Panc1 (cell line): Measurements from ENCODE around the gene SHROOM2. TPM values are rescaled to one million over a fixed set of nuclear protein-coding genes. Genes with fewer than 3 reads are reported as not detected.

Source experiments
- ATAC-seq: fragments of 200-7000 bp; cut with Tn5 transposase; 2 replicates; pipeline ENCODE4 v1.9.1; 2020; ENCODE audit warnings: mild to moderate bottlenecking, moderate library complexity
- BruUV-seq: library from RNA; stranded (reverse); fragments of 400-500 nt; replicated peaks from 2 replicates; lab custom pipeline; 2021; lab: Mats Ljungman, UMichigan
- CTCF ChIA-PET: fragments of 300-600 bp; sonication (Branson Sonifier 250); formaldehyde crosslinking; loops from one replicate; lab custom pipeline; 2022; ENCODE audit warnings: antibody characterized with exemption; lab: Charles Lee
- POLR2A ChIA-PET: fragments of 300-600 bp; sonication (Branson Sonifier 250); formaldehyde crosslinking; loops from one replicate; lab custom pipeline; 2022; ENCODE audit warnings: antibody characterized with exemption; lab: Charles Lee
- DNase-seq: peaks from one replicate; pipeline ENCODE4 v3.0.0-alpha.2; 2010; ENCODE audit warnings: low read depth, low spot score
- H3K27ac ChIP-seq: 2 replicates; pipeline ENCODE4 v1.5.1; 2011; ENCODE audit warnings: mild to moderate bottlenecking, low read length, inconsistent platforms
- H3K27me3 ChIP-seq: fragments of 200-500 bp; sonication (Bioruptor generic); 2 replicates; pipeline ENCODE4 v1.6.0; 2014; ENCODE audit warnings: low read length, inconsistent platforms; ENCODE audit not compliant: control insufficient read depth, insufficient read depth
- H3K36me3 ChIP-seq: fragments of 200-500 bp; sonication (Bioruptor generic); 2 replicates; pipeline ENCODE4 v1.5.1; 2014; ENCODE audit warnings: inconsistent platforms, mild to moderate bottlenecking, low read length, moderate library complexity; ENCODE audit not compliant: control insufficient read depth, insufficient read depth
- H3K4me1 ChIP-seq: 2 replicates; pipeline ENCODE4 v1.5.1; 2011; ENCODE audit warnings: inconsistent platforms, mild to moderate bottlenecking, low read length, moderate library complexity; ENCODE audit not compliant: control insufficient read depth, insufficient read depth
- H3K4me3 ChIP-seq, 2 experiments: 2 replicates each; pipeline ENCODE4 v1.5.1; 2011 to 2012; ENCODE audit warnings: low read depth in 2 of 2, low read length in 2 of 2, mild to moderate bottlenecking in 2 of 2, inconsistent platforms in 1 of 2, moderate library complexity in 1 of 2
- H3K9me3 ChIP-seq: fragments of 200-500 bp; sonication (Bioruptor generic); 2 replicates; pipeline ENCODE4 v1.5.1; 2014; ENCODE audit warnings: low read depth, mild to moderate bottlenecking, inconsistent platforms, low read length, moderate library complexity; ENCODE audit not compliant: control insufficient read depth, insufficient read depth
- POLR2AphosphoS5 ChIP-seq: IDR thresholded peaks from 2 replicates; pipeline ENCODE4 v1.6.1; 2012; ENCODE audit warnings: mild to moderate bottlenecking, low read depth, low read length, moderate library complexity
- SIN3A ChIP-seq: IDR thresholded peaks from 2 replicates; pipeline ENCODE4 v1.6.1; 2012; ENCODE audit warnings: low read depth, mild to moderate bottlenecking, low read length, moderate library complexity, borderline replicate concordance; ENCODE audit not compliant: insufficient read depth
- in situ Hi-C: cut with HindIII; loops from 2 replicates; pipeline ENCODE4 v1.10.0; 2016; ENCODE audit warnings: low sequenced_read_pairs, low pct_unique_long_range_greater_than_20kb
- intact Hi-C: fragments of 100-400 bp; cut with micrococcal nuclease; formaldehyde crosslinking; loops from one replicate; pipeline ENCODE4 v1.10.0; 2022; ENCODE audit not compliant: unreplicated experiment
- total RNA-seq: library from RNA; stranded (reverse); gene quantifications from one replicate; pipeline ENCODE4 v1.2.1, GENCODE V29; 2021; ENCODE audit not compliant: unreplicated experiment
- TF ChIP-seq, protein P1 (sequence below), 2 experiments: IDR thresholded peaks; 2 replicates each; pipeline ENCODE4 v1.6.1; 2011 to 2012; ENCODE audit warnings: low read depth in 2 of 2, control low read depth in 1 of 2, low read length in 1 of 2, mild to moderate bottlenecking in 1 of 2, moderate library complexity in 1 of 2; ENCODE audit not compliant: insufficient read depth in 1 of 2
- TF ChIP-seq, protein P2 (sequence below): fragments of 450-650 bp; IDR thresholded peaks from 2 replicates; pipeline ENCODE4 v1.5.1; 2017; ENCODE audit warnings: mild to moderate bottlenecking

The SHROOM2 gene
- total RNA-seq, 1 experiment from 2014 or later, result 0.72 TPM

DNA sequence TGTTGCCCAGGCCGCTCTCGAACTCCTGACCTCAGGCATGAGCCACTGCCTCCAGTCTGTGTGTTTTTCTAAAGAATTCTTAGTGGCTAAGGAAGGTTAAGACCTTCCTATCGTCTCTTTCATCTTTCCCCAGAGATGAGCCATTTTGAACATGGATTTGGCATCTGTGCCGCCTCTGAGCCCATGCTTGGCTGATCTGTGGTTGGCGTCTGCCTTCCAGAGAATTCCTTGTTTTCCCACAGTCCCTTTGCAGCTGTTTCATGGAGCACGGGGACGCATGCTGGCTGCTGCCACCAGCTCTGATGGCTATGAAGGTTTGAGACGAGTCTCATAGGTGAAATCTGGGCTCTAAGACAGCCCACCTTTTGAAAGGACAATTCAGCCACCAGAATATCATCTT, 60.4 kb downstream of the SHROOM2 start:
- Histone ChIP-seq H3K27ac (no peak overlapping the region), H3K27me3 (no peaks in the 10 kb centered on the region), H3K9me3 (no peaks in the 10 kb centered on the region), H3K36me3 (no peaks in the 10 kb centered on the region), H3K4me3 (no peak overlapping the region), H3K4me1 (no peaks in the 10 kb centered on the region)
- in situ Hi-C loops, result no loop called here
- no peak for ATAC-seq
- DNase-seq, result no peak
- no TSS peak for BruUV-seq
- POLR2A ChIA-PET, result no interaction called here
- CTCF ChIA-PET, result no interaction called here
- TF ChIP-seq POLR2AphosphoS5 (no peak), SIN3A (no peak)
- TF ChIP-seq, protein P1, sequence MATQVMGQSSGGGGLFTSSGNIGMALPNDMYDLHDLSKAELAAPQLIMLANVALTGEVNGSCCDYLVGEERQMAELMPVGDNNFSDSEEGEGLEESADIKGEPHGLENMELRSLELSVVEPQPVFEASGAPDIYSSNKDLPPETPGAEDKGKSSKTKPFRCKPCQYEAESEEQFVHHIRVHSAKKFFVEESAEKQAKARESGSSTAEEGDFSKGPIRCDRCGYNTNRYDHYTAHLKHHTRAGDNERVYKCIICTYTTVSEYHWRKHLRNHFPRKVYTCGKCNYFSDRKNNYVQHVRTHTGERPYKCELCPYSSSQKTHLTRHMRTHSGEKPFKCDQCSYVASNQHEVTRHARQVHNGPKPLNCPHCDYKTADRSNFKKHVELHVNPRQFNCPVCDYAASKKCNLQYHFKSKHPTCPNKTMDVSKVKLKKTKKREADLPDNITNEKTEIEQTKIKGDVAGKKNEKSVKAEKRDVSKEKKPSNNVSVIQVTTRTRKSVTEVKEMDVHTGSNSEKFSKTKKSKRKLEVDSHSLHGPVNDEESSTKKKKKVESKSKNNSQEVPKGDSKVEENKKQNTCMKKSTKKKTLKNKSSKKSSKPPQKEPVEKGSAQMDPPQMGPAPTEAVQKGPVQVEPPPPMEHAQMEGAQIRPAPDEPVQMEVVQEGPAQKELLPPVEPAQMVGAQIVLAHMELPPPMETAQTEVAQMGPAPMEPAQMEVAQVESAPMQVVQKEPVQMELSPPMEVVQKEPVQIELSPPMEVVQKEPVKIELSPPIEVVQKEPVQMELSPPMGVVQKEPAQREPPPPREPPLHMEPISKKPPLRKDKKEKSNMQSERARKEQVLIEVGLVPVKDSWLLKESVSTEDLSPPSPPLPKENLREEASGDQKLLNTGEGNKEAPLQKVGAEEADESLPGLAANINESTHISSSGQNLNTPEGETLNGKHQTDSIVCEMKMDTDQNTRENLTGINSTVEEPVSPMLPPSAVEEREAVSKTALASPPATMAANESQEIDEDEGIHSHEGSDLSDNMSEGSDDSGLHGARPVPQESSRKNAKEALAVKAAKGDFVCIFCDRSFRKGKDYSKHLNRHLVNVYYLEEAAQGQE (IDR thresholded peaks at IDR 0.05; ENCODE audit: insufficient read depth in 1 of 2, low read depth in 2 of 2, low read length in 1 of 2), result no peak
- intact Hi-C loops, result no loop called here

DNA sequence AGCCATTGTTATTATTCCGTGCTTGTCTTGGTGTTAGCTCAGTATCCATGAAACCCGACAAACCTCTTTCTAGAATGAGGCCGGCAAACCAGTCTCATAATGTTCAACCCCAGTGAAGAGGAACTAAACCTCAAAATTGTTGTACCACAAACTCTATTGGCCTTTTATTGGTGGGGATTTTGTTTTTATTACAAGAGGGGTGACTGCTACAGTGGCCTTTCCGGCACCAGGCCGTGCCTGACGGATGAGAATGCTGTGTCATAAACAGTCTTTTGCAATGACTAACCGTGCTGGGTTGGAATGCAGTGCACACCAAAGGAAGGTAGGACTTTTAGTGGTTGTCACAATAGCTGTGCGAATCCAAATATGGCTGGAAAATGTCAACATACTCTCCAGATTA, 60.8 kb downstream of the SHROOM2 start:
- Histone ChIP-seq H3K27ac (no peak overlapping the region), H3K4me1 (no peaks in the 10 kb centered on the region), H3K27me3 (no peaks in the 10 kb centered on the region), H3K4me3 (no peak overlapping the region), H3K36me3 (no peaks in the 10 kb centered on the region), H3K9me3 (no peaks in the 10 kb centered on the region)
- intact Hi-C loops, result no loop called here
- in situ Hi-C loops, result no loop called here
- ChIA-PET POLR2A (no interaction called here), CTCF (no interaction called here)
- no TSS peak for BruUV-seq
- TF ChIP-seq, protein P2, sequence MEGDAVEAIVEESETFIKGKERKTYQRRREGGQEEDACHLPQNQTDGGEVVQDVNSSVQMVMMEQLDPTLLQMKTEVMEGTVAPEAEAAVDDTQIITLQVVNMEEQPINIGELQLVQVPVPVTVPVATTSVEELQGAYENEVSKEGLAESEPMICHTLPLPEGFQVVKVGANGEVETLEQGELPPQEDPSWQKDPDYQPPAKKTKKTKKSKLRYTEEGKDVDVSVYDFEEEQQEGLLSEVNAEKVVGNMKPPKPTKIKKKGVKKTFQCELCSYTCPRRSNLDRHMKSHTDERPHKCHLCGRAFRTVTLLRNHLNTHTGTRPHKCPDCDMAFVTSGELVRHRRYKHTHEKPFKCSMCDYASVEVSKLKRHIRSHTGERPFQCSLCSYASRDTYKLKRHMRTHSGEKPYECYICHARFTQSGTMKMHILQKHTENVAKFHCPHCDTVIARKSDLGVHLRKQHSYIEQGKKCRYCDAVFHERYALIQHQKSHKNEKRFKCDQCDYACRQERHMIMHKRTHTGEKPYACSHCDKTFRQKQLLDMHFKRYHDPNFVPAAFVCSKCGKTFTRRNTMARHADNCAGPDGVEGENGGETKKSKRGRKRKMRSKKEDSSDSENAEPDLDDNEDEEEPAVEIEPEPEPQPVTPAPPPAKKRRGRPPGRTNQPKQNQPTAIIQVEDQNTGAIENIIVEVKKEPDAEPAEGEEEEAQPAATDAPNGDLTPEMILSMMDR, result no peak
- TF ChIP-seq, protein P1 (IDR thresholded peaks at IDR 0.05; ENCODE audit: insufficient read depth in 1 of 2, low read depth in 2 of 2, low read length in 1 of 2), result no peak
- no peak for TF ChIP-seq SIN3A
- TF ChIP-seq POLR2AphosphoS5, result no peak
- ATAC-seq (no peak), DNase-seq (no peak)
